Fibroblast of peridontal ligament (primary cell): Measurements from ENCODE around the gene SELENOF.
"Not testable (repeated sequence)": the region's sequence is repeated elsewhere in the genome, so short reads cannot be mapped to it uniquely, and the experiment has no call there.

Source experiments
- DNase-seq: peaks from one replicate; pipeline ENCODE4 v3.0.0-alpha.2; 2010; ENCODE audit errors: extremely low read depth

Gene SELENOF

DNA sequence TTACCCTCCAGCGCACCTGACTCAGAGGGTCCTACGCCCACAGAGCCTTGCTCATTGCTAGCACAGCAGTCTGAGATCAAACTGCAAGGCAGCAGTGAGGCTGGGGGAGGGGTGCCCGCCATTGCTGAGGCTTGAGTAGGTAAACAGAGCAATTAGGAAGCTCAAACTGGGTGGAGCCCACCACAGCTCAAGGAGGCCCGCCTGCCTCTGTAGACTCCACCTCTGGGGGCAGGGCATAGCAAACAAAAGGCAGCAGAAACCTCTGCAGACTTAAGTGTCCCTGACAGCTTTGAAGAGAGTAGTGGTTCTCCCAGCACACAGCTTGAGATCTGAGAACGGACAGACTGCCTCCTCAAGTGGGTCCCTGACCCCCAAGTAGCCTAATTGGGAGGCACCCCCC is 99.8 kb downstream of the SELENOF start:
- not testable (repeated sequence) for DNase-seq
